DOHH2 (cell line): Measurements from ENCODE around the gene TMEM88.

Experiments used
- H3F3A ChIP-seq: fragments of 200-600 bp; sonication (generic), shearing (Covaris generic); 2 replicates; pipeline ENCODE4 v1.6.0; 2016; ENCODE audit warnings: antibody characterized with exemption, mild to moderate bottlenecking; ENCODE audit not compliant: control insufficient read depth, insufficient read depth
- H3K27ac ChIP-seq: fragments of 200-600 bp; sonication (generic); 2 replicates; pipeline ENCODE4 v1.5.1; 2014; ENCODE audit warnings: low read depth, mild to moderate bottlenecking, low read length, moderate library complexity
- H3K27me3 ChIP-seq: fragments of 200-600 bp; sonication (generic); 2 replicates; pipeline ENCODE4 v1.6.1; 2014; ENCODE audit warnings: mild to moderate bottlenecking, low read length, mixed read lengths; ENCODE audit not compliant: control insufficient read depth
- H3K36me3 ChIP-seq: fragments of 200-600 bp; sonication (generic); 2 replicates; pipeline ENCODE4 v1.6.1; 2014; ENCODE audit warnings: mild to moderate bottlenecking, low read length, moderate library complexity, mixed read lengths; ENCODE audit not compliant: control insufficient read depth
- H3K4me1 ChIP-seq: fragments of 200-600 bp; sonication (generic); 2 replicates; pipeline ENCODE4 v1.6.1; 2014; ENCODE audit warnings: mild to moderate bottlenecking, low read length, mixed read lengths; ENCODE audit not compliant: control insufficient read depth
- H3K4me2 ChIP-seq: fragments of 200-600 bp; sonication (generic); 2 replicates; pipeline ENCODE4 v1.6.0; 2014; ENCODE audit warnings: mild to moderate bottlenecking, low read length, moderate library complexity
- H3K4me3 ChIP-seq: fragments of 200-600 bp; sonication (generic); 2 replicates; pipeline ENCODE4 v1.5.1; 2014; ENCODE audit warnings: mild to moderate bottlenecking, low read length, mixed read lengths
- H3K79me2 ChIP-seq: fragments of 200-600 bp; sonication (generic); 2 replicates; pipeline ENCODE4 v1.6.1; 2014; ENCODE audit warnings: mild to moderate bottlenecking, low read length, mixed read lengths; ENCODE audit not compliant: control insufficient read depth
- H3K9me2 ChIP-seq: fragments of 200-600 bp; sonication (generic); replicated peaks from 2 replicates; pipeline ENCODE4 v1.6.1; 2014; ENCODE audit warnings: mild to moderate bottlenecking, low read length, mixed read lengths; ENCODE audit not compliant: control insufficient read depth
- H3K9me3 ChIP-seq: fragments of 200-600 bp; sonication (generic); 2 replicates; pipeline ENCODE4 v1.6.1; 2014; ENCODE audit warnings: antibody characterized with exemption, low read length, mixed read lengths; ENCODE audit not compliant: control insufficient read depth, insufficient read depth
- H4K20me1 ChIP-seq: fragments of 200-600 bp; sonication (generic); 2 replicates; pipeline ENCODE4 v1.6.0; 2014; ENCODE audit warnings: low read depth, mild to moderate bottlenecking, antibody characterized with exemption, low read length, moderate library complexity; ENCODE audit not compliant: control insufficient read depth, insufficient read depth
- EZH2phosphoT487 ChIP-seq: fragments of 200-600 bp; sonication (generic); IDR thresholded peaks from 2 replicates; pipeline ENCODE4 v1.6.1; 2017; ENCODE audit warnings: borderline replicate concordance, mild to moderate bottlenecking, antibody characterized with exemption, low read length, moderate library complexity, mixed read lengths
- TF ChIP-seq, protein P1 (sequence below): fragments of 200-600 bp; sonication (generic); IDR thresholded peaks from one replicate; pipeline ENCODE4 v1.5.1; 2014; ENCODE audit warnings: antibody characterized with exemption, mild to moderate bottlenecking, low read depth, low read length; ENCODE audit not compliant: poor library complexity, severe bottlenecking

Gene TMEM88

GRCh38 chr17:7894226-7894625 lies 39.4 kb downstream of the TMEM88 start:
- no peaks in the 10 kb centered on the region for H4K20me1 ChIP-seq
- no peaks in the 10 kb centered on the region for H3K4me1 ChIP-seq
- peaks cover 17% of the 10 kb centered on the region for H3K79me2 ChIP-seq
- no peaks in the 10 kb centered on the region for H3K9me3 ChIP-seq
- H3K4me2 ChIP-seq = no peak overlapping the region
- H3K9me2 ChIP-seq = no peaks in the 10 kb centered on the region
- no peak overlapping the region for H3K4me3 ChIP-seq
- peaks cover 85% of the 10 kb centered on the region for H3K36me3 ChIP-seq
- no peaks in the 10 kb centered on the region for H3K27me3 ChIP-seq
- no peak for TF ChIP-seq EZH2phosphoT487
- TF ChIP-seq, protein P1, sequence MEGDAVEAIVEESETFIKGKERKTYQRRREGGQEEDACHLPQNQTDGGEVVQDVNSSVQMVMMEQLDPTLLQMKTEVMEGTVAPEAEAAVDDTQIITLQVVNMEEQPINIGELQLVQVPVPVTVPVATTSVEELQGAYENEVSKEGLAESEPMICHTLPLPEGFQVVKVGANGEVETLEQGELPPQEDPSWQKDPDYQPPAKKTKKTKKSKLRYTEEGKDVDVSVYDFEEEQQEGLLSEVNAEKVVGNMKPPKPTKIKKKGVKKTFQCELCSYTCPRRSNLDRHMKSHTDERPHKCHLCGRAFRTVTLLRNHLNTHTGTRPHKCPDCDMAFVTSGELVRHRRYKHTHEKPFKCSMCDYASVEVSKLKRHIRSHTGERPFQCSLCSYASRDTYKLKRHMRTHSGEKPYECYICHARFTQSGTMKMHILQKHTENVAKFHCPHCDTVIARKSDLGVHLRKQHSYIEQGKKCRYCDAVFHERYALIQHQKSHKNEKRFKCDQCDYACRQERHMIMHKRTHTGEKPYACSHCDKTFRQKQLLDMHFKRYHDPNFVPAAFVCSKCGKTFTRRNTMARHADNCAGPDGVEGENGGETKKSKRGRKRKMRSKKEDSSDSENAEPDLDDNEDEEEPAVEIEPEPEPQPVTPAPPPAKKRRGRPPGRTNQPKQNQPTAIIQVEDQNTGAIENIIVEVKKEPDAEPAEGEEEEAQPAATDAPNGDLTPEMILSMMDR = no peak
- H3K27ac ChIP-seq = no peak overlapping the region
- no peaks in the 10 kb centered on the region for H3F3A ChIP-seq

DNA sequence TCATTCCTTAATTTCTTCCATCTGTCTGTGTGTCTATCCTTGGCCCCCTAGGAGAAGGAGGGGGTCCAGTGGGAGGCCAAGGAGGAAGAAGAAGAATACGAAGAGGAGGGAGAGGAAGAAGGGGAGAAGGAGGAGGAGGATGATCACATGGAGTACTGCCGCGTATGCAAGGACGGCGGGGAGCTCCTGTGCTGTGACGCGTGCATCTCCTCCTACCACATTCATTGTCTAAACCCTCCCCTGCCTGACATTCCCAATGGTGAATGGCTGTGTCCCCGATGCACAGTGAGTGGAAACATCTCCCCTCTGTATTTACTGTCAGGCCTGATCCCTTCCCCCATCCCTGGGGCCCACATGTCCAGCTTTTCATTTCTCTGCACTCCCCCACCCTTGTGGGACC lies 40.0 kb downstream of the TMEM88 start:
- no peak overlapping the region for H3K4me3 ChIP-seq
- no peaks in the 10 kb centered on the region for H3K9me2 ChIP-seq
- no peaks in the 10 kb centered on the region for H3K27me3 ChIP-seq
- H3K36me3 ChIP-seq = peaks cover 85% of the 10 kb centered on the region
- no peak for TF ChIP-seq EZH2phosphoT487
- H3K4me2 ChIP-seq = no peak overlapping the region
- H3K79me2 ChIP-seq = peaks cover 11% of the 10 kb centered on the region
- H3K9me3 ChIP-seq = no peaks in the 10 kb centered on the region
- no peaks in the 10 kb centered on the region for H3K4me1 ChIP-seq
- H3F3A ChIP-seq = no peaks in the 10 kb centered on the region
- H3K27ac ChIP-seq = no peak overlapping the region
- H4K20me1 ChIP-seq = no peaks in the 10 kb centered on the region

DNA sequence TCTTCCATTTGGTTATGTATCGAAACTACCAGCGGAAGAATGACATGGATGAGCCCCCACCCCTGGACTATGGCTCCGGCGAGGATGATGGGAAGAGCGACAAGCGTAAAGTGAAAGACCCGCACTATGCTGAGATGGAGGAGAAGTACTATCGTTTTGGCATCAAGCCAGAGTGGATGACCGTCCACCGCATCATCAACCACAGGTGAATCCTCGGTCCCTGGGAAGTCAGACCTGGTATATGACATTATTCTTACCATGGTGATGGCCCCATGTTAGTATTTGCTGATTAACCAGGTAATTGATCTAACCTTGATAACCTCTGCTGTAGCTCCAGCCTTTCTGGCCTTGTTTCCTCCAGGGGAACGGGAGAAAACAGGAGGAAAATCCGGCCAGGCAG lies 42.2 kb downstream of the TMEM88 start:
- Histone ChIP-seq H3K9me3 (no peaks in the 10 kb centered on the region), H3K4me1 (no peaks in the 10 kb centered on the region), H3K27me3 (no peaks in the 10 kb centered on the region), H3F3A (no peaks in the 10 kb centered on the region), H3K27ac (no peak overlapping the region), H3K79me2 (no peaks in the 10 kb centered on the region; the same call in 1 of the 2 replicates), H3K4me3 (no peak overlapping the region), H4K20me1 (no peaks in the 10 kb centered on the region), H3K4me2 (no peak overlapping the region), H3K36me3 (peaks cover 84% of the 10 kb centered on the region), H3K9me2 (no peaks in the 10 kb centered on the region)
- no peak for TF ChIP-seq EZH2phosphoT487

DNA sequence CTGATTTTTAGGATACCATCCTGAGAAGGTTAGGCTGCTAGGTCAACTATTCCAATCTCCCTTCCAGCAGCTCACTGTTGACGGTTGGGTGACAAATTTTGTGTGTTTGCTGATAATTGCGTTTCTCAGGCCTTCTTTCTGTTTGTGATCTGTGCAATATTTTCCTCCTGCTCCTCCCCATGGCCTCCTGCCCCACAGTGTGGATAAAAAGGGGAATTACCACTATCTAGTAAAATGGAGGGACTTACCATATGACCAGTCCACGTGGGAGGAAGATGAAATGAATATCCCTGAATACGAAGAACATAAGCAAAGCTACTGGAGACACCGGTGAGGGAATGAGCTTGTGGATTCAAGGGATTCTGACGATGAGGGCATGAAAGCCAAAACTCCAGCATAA lies 42.9 kb downstream of the TMEM88 start:
- no peaks in the 10 kb centered on the region for H3K9me2 ChIP-seq
- H4K20me1 ChIP-seq = no peaks in the 10 kb centered on the region
- no peaks in the 10 kb centered on the region for H3K9me3 ChIP-seq
- H3K27ac ChIP-seq = no peak overlapping the region
- no peaks in the 10 kb centered on the region for H3K79me2 ChIP-seq
- H3K36me3 ChIP-seq = peaks cover 87% of the 10 kb centered on the region
- no peak overlapping the region for H3K4me2 ChIP-seq
- H3K4me3 ChIP-seq = no peak overlapping the region
- no peaks in the 10 kb centered on the region for H3K27me3 ChIP-seq
- H3K4me1 ChIP-seq = no peaks in the 10 kb centered on the region
- H3F3A ChIP-seq = no peaks in the 10 kb centered on the region
- no peak for TF ChIP-seq EZH2phosphoT487
- TF ChIP-seq, protein P1 = peak; percentile 50
